Kidney tubule cell (primary cell): ENCODE measurements around the gene CTSF.

Experiments
- DNase-seq: peaks from one replicate; pipeline ENCODE4 v3.0.0-alpha.2; 2018; ENCODE audit warnings: low spot score

The CTSF gene

GRCh38 chr11:66532784-66533183 is 35.6 kb downstream of the CTSF start:
- no peak for DNase-seq

- no peak for DNase-seq
These were observed 36.6 kb downstream of the CTSF start for GRCh38 chr11:66531841-66532240.

DNA sequence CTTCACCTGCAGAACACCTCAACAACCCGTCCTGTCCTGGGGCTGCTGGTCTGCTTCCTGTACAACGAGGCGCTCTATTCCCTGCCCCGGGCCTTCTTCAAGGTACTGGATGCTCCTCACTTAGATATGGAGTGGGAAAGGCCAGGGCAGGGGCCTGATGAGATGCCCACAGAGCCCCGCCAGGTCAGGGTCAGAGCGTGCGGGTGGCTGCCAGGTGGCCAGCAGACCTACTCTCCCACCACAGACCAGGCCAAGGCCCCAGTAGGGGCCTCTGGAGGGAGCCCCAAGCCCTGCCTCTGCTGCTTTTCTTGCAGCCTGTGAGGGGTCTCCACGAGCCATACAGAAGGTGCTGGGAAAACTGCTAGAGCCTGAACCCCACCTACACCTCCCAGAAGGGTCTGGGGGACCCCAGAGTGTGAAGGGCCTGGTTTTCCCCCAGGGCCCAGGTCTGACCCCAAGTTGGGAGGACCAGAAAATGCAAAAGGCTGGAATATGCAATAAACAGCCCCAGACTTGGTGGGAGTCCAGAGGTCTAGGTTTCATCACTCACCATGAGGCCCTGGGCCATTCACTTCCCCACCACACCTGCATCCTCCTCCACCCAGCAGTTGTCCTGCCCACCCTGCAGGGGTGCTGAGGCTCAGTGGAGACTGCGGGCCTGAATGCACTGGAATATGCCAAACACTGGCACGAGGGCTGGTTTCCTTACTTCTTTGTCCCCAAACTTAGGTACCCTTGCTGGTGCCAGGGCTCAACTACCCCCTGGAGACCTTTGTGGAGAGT is 37.3 kb downstream of the CTSF start:
- no peak for DNase-seq

DNA sequence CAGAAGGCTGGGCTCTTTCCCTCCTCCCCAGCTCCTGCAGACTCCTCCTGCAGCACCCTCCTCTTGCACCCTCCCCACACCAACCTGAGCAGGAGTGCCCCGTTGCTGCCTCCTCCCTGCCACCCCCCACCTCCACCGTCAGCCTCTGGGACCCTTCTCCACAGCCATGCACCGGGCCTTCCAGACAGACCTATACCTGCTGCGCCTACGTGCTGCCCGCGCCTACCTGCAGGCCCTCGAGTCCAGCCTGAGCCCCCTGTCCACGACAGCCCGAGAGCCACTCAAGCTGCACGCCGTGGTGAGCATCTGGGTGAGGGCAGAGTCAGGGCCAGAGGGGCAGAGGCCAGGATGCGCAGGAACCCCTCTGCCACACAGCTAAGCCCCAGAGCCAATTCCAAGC is 38.8 kb downstream of the CTSF start:
- no peak for DNase-seq

DNA sequence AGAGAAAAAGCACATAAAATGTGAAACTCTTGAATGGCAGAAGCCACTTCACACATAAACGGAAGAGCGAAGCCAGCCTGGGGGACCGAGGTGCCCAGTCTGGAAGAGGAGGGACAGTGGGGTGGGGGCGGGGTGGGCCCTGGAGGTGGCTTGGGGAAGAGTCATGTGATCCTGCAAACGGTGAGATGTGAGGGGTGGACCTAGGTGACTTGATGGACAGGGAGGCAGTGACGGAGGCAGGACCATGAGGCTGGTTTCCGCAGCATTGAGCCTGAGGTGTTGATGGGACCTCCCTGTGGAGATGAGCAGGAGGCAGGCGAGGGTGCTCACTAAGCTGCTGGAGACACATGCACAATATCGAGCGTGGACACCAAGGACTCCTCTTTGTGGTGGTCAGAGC is 39.3 kb downstream of the CTSF start:
- no peak for DNase-seq

GRCh38 chr11:66524304-66525040 is 43.9 kb downstream of the CTSF start:
- no peak for DNase-seq

GRCh38 chr11:66523611-66524010 is 44.8 kb downstream of the CTSF start:
- no peak for DNase-seq
